T-helper 2 cell (primary cell): ENCODE measurements around the gene CHAC1.

ENCODE experiments used
- DNase-seq, 5 experiments: peaks; one replicate each; pipeline versions ENCODE4 v3.0.0 to v3.0.0-alpha.2; 2012 to 2022

The CHAC1 gene

DNA sequence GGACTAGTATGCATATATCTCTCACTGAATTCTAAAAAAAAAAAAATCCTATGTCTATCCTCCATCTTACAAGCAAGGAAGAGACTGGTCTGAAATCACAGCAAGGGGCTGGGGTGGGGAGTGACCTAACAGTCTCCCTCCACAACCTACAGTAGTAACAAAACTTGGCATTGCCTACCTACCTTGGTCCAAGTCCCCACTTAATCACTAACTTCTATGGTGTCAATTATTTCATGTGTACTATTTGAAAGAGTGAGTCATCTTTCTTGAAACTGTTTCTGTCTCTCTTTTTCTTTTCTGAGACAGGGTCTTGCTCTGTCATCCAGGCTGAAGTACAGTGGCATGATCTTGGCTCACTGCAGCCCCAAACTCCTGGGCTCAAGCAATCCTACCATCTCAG is 36.8 kb downstream of the CHAC1 start:
- DNase-seq, result no peak

DNA sequence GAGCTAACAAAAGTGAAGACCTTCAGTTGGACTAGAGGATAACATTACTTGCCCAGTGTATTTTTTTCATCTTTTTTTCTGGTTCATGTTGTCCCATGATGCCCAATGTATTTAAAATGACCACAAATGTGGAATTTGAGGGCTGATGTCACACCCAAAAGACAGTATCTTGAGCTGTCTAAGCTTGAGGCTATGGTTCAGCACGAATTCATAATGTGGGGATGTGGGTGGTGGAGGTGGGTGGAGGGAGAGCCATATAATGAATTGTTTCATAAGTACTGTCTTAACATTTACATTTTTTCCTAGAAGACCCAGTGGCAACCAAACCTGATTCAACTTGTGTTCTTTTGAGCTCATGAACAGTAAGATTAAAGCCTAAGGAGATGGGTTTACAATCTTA is 37.5 kb downstream of the CHAC1 start:
- no peak for DNase-seq

DNA sequence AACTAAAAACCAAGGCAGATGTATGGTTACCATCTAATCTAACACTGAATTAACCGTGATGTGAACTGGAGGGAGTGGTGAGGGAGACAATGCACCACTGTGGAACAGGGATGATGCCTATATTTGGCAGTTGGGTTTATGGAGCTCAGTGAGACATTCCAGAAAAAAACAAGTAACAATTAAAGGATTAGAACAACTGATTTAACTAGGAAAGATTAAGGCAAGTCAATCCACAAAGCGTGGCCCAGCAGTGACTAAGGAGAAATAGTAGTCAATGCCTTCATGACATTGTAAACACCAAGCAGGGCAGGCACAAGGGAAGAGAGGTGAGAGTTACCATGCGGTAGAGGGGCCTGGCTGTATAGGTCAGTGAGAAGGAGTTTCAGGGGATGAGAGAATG is 38.1 kb downstream of the CHAC1 start:
- DNase-seq, result no peak

DNA sequence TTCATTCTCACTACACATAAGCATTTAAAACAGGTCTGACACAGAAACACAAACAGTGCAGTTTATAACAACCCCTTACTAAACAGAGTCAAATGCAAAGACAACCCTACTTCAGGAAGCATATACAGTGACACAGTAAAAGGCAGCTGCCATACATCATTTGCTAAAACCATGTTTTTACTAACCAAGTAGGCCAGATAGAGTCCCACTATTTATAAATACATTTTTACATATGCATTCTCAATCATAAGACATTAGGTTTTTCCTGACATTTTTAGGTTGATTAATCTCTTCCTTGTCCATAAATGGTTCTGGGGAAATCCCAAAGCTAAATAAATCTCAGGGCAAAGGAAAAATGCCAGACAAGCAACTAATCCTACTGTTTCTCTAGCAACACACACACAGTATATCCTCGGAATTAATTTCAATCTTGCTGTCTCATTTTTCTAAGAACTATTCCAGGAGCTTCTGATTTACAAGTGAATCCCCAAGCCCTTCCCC is 39.0 kb downstream of the CHAC1 start:
- no peak for DNase-seq

DNA sequence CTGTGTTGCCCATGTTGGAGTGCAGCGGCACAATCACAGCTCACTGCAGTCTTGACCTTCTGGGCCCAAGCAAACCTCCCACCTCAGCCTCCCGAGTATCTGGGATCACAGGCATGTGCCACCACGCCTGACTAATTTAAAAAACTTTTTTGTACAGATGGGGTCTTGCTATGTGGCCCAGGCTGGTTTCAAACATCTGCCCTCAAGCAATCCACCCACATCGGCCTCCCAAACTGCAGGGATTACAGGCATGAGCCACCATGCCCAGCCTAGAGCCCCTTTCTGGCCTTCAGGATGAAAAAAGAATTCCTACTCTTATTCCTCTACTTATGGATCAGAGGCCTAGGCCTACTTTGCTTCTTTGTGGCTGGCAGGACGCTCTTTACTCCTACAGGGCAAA is 39.6 kb downstream of the CHAC1 start:
- DNase-seq, result no peak

DNA sequence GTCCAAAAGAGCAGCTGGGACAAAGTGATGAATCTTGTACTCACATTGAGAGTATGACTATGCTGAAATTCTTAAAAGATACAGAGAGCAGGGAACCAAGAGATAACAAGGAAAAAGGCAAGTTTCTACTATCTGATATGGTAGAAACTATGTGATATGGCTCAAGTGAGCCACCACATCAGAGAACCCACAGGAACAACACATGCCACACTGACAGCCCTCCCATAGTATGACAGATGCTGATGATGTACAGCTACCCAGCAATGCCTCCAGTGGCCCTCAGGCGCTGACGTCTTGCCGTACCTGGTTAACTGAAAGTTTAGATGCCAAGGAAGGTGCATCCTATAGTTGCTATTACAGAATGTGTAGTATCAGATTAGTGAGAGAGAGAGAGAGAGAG is 42.4 kb downstream of the CHAC1 start:
- peak in 2 of 5 experiments; percentile 5 to 40 for DNase-seq

DNA sequence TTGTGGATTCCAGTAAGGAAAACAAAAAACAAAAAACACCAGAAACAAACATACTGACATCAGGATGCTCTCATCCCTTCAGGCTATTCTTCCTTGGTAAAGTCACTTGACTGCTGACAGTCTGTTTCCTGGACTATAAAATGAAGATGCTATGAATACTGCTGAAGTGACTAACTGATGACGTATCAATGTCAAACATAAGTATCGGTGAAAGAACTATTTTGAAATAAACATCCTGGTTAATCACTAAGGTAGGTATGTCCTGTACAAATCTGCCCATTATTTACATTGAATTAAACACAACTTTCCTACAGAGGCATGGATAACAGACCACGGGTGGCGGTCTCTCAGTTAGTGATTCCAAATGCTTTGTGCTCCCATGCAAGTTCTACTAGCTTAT is 45.9 kb downstream of the CHAC1 start:
- no peak for DNase-seq

DNA sequence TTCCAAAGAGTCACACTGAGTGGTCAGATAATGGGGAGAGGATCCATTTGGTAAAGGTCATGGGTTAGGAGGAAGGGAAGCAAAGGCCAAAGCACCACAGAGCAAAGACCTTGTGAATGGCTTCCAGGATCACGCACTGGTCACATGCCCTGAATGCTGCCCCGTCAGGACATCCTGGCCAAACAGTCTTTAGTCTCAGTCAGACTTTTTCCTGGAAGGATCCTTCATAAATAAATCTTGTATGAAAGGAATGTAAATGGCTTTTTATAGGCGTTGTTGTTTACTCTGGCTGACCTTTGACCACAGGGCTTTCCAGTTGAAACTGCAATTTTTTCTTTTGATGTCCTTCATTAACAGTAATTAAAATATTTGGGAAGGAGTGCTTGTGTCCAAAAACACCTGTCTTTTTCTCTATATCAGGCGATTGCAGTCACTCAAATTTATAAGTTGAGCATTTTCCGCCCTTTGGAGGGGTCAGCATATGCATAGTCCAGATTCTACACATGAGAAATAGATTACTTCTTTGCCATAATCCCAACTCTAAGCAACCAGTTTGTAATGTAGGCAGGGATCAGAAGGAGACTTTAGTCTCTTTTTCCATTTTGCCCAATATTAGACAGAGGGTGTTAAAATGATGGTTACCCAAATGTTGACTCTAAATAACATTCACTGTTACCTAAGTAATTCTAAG is 48.4 kb downstream of the CHAC1 start:
- no peak for DNase-seq

DNA sequence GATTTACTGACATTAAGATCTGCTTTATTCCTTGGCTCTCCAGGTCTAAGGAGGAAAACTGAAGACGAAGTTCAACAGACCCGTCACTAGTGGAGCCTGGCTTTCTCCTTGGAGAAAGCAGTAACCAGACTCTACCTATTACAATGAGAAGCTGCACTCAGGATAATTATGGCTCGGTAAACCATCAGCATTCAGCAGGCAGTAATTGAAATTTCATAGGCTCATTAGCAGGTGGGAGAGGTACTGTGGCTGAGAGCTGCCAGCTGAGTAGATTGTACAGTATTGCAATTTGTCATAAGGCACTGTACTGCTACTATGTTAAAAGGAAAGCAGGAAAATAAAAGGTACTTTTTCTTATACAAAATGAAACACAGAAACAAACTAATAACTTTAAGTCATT is 51.2 kb downstream of the CHAC1 start:
- no peak for DNase-seq
